Globus pallidus (tissue), 1 donor: ENCODE measurements around the gene EZH2.

Source experiments
- DNase-seq: peaks from one replicate; pipeline ENCODE4 v3.0.0-alpha.2; 2015; ENCODE audit warnings: low spot score

The EZH2 gene

GRCh38 chr7:148804343-148805235 is 79.5 kb downstream of the EZH2 start:
- no peak for DNase-seq

GRCh38 chr7:148803094-148803493 is 81.0 kb downstream of the EZH2 start:
- DNase-seq = no peak

GRCh38 chr7:148802101-148802493 is 82.0 kb downstream of the EZH2 start:
- no peak for DNase-seq

- DNase-seq = no peak
Observed at GRCh38 chr7:148800677-148801076, 83.4 kb downstream of the EZH2 start.

GRCh38 chr7:148799893-148800555 is 84.1 kb downstream of the EZH2 start:
- no peak for DNase-seq

- no peak for DNase-seq
Observed at GRCh38 chr7:148796841-148797240, 87.2 kb downstream of the EZH2 start.

- DNase-seq = no peak
Observed at GRCh38 chr7:148794476-148794875, 89.6 kb downstream of the EZH2 start.

GRCh38 chr7:148793590-148793989 is 90.5 kb downstream of the EZH2 start:
- DNase-seq = no peak

- no peak for DNase-seq
Observed at GRCh38 chr7:148791546-148791945, 92.5 kb downstream of the EZH2 start.

- DNase-seq = no peak
Observed at GRCh38 chr7:148790850-148791249, 93.2 kb downstream of the EZH2 start.

GRCh38 chr7:148790131-148790726 is 93.9 kb downstream of the EZH2 start:
- no peak for DNase-seq

GRCh38 chr7:148789220-148789619 is 94.9 kb downstream of the EZH2 start:
- DNase-seq = no peak

GRCh38 chr7:148787571-148788295 is 96.4 kb downstream of the EZH2 start:
- DNase-seq = no peak

- no peak for DNase-seq
Observed at GRCh38 chr7:148783801-148784527, 100.1 kb downstream of the EZH2 start.

- no peak for DNase-seq
Observed at GRCh38 chr7:148782757-148783456, 101.2 kb downstream of the EZH2 start.

- DNase-seq = no peak
Observed at GRCh38 chr7:148774471-148774870, 109.6 kb downstream of the EZH2 start.

- DNase-seq = no peak
Observed at GRCh38 chr7:148773334-148773733, 110.8 kb downstream of the EZH2 start.

- no peak for DNase-seq
Observed at GRCh38 chr7:148772297-148773089, 111.6 kb downstream of the EZH2 start.

- DNase-seq = no peak
Observed at GRCh38 chr7:148770004-148770403, 114.1 kb downstream of the EZH2 start.

- DNase-seq = no peak
Observed at GRCh38 chr7:148763622-148764021, 120.5 kb downstream of the EZH2 start.
